ENCODE data around the gene RECQL5. TPM values are rescaled to one million over a fixed set of nuclear protein-coding genes. Genes with fewer than 3 reads are reported as not detected.
"Not testable (repeated sequence)": the region's sequence is repeated elsewhere in the genome, so short reads cannot be mapped to it uniquely, and the experiment has no call there.

The RECQL5 gene
- polyA plus RNA-seq, 1 donor (not counting 4 experiments of a cell fraction or from before 2014, with no cell fraction given): 11.9 TPM

DNA sequence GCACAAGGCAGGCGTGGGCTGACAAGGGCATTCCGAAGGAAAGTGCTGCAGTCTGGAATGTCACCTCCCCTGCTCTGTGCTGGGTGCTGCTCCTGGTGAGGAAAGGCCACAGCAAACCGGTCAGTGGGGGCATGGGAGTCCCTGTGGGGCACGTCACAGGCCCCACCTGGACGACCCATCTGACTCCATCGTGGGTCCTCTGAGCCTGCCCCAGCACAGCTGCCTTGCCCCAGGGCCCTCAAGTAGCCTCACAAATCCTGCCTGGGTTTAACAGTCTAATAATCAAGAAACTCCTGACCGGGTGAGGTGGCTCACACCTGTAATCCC is 82.1 kb downstream of the RECQL5 start:
- Histone ChIP-seq H3K27ac (ENCODE audit: control insufficient read depth, insufficient read depth, low read length) (no peak overlapping the region), H3K4me3 (ENCODE audit: control insufficient read depth in 2 of 3, extremely low read depth in 1 of 3, insufficient read depth in 2 of 3, low read depth in 1 of 3, low read length in 3 of 3) (no peak overlapping the region), H4K20me1 (ENCODE audit: control insufficient read depth, extremely low read depth, insufficient read depth, low read length) (no peaks in the 10 kb centered on the region), H3K27me3 (ENCODE audit: control insufficient read depth, extremely low read depth, insufficient read depth, low read length) (peaks cover 25% of the 10 kb centered on the region), H3K9ac (ENCODE audit: control insufficient read depth, extremely low read depth, insufficient read depth, low read length) (no peak overlapping the region), H3K4me2 (ENCODE audit: control insufficient read depth, extremely low read depth, insufficient read depth, low read depth, low read length) (no peak overlapping the region), H3K9me3 (ENCODE audit: control insufficient read depth, low read depth, low read length) (no peaks in the 10 kb centered on the region), H2AFZ (ENCODE audit: control insufficient read depth, low read length) (no peak overlapping the region), H3K36me3 (ENCODE audit: control insufficient read depth in 2 of 2, extremely low read depth in 1 of 2, insufficient read depth in 2 of 2, low read length in 2 of 2) (no peaks in the 10 kb centered on the region), H3K9me1 (ENCODE audit: control insufficient read depth, extremely low read depth, insufficient read depth, low read length) (no peaks in the 10 kb centered on the region), H3K4me1 (ENCODE audit: control insufficient read depth, extremely low read depth, insufficient read depth, low read length) (no peaks in the 10 kb centered on the region), H3K79me2 (ENCODE audit: control insufficient read depth, insufficient read depth, low read length) (no peaks in the 10 kb centered on the region)
- DNase-seq (ENCODE audit: low read depth, low spot score) (no peak), FAIRE-seq (no peak)
- TF ChIP-seq EZH2 (IDR thresholded peaks at IDR 0.05; ENCODE audit: low read length): no peak
- TF ChIP-seq, protein P1, sequence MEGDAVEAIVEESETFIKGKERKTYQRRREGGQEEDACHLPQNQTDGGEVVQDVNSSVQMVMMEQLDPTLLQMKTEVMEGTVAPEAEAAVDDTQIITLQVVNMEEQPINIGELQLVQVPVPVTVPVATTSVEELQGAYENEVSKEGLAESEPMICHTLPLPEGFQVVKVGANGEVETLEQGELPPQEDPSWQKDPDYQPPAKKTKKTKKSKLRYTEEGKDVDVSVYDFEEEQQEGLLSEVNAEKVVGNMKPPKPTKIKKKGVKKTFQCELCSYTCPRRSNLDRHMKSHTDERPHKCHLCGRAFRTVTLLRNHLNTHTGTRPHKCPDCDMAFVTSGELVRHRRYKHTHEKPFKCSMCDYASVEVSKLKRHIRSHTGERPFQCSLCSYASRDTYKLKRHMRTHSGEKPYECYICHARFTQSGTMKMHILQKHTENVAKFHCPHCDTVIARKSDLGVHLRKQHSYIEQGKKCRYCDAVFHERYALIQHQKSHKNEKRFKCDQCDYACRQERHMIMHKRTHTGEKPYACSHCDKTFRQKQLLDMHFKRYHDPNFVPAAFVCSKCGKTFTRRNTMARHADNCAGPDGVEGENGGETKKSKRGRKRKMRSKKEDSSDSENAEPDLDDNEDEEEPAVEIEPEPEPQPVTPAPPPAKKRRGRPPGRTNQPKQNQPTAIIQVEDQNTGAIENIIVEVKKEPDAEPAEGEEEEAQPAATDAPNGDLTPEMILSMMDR (optimal IDR thresholded peaks at IDR 0.05 in 1 of 3, IDR thresholded peaks at IDR 0.05 in 1 of 3, conservative IDR thresholded peaks at IDR 0.05 in 1 of 3; ENCODE audit: extremely low read depth in 1 of 3, insufficient read depth in 2 of 3, low read length in 3 of 3): no peak
- dilution Hi-C loops (cut with MboI; ENCODE audit: extremely low pct_ligation_motif_present, low sequenced_read_pairs): no loop called here

DNA sequence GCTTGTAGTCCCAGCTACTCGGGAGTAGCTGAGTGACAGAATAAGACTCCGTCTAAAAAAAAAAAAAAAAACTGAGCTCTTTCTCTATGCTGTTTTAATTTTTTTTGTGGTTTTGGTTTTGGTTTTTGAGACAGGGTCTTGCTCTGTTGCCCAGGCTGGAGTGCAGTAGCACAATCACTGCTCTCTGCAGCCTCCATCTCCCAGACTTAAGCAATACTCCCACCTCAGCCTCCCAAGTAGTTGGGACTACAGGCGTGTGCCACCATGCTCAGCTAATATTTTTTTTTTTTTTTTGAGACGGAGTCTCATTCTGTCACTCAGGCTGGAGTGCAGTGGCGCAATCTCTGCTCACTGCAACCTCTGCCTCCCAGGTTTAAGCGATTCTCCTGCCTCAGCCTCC is 83.8 kb downstream of the RECQL5 start:
- H3K27me3 ChIP-seq (ENCODE audit: control insufficient read depth, extremely low read depth, insufficient read depth, low read length): peaks cover 18% of the 10 kb centered on the region
- H3K9me1 ChIP-seq (ENCODE audit: control insufficient read depth, extremely low read depth, insufficient read depth, low read length); H3K36me3 ChIP-seq (ENCODE audit: control insufficient read depth in 2 of 2, extremely low read depth in 1 of 2, insufficient read depth in 2 of 2, low read length in 2 of 2); H3K27ac ChIP-seq (ENCODE audit: control insufficient read depth, insufficient read depth, low read length); H3K9ac ChIP-seq (ENCODE audit: control insufficient read depth, extremely low read depth, insufficient read depth, low read length); H3K79me2 ChIP-seq (ENCODE audit: control insufficient read depth, insufficient read depth, low read length); H3K9me3 ChIP-seq (ENCODE audit: control insufficient read depth, low read depth, low read length); DNase-seq (ENCODE audit: low read depth, low spot score); H2AFZ ChIP-seq (ENCODE audit: control insufficient read depth, low read length); H4K20me1 ChIP-seq (ENCODE audit: control insufficient read depth, extremely low read depth, insufficient read depth, low read length); H3K4me3 ChIP-seq (ENCODE audit: control insufficient read depth in 2 of 3, extremely low read depth in 1 of 3, insufficient read depth in 2 of 3, low read depth in 1 of 3, low read length in 3 of 3); dilution Hi-C loops (cut with MboI; ENCODE audit: extremely low pct_ligation_motif_present, low sequenced_read_pairs); H3K4me2 ChIP-seq (ENCODE audit: control insufficient read depth, extremely low read depth, insufficient read depth, low read depth, low read length); FAIRE-seq; H3K4me1 ChIP-seq (ENCODE audit: control insufficient read depth, extremely low read depth, insufficient read depth, low read length): not testable (repeated sequence)

DNA sequence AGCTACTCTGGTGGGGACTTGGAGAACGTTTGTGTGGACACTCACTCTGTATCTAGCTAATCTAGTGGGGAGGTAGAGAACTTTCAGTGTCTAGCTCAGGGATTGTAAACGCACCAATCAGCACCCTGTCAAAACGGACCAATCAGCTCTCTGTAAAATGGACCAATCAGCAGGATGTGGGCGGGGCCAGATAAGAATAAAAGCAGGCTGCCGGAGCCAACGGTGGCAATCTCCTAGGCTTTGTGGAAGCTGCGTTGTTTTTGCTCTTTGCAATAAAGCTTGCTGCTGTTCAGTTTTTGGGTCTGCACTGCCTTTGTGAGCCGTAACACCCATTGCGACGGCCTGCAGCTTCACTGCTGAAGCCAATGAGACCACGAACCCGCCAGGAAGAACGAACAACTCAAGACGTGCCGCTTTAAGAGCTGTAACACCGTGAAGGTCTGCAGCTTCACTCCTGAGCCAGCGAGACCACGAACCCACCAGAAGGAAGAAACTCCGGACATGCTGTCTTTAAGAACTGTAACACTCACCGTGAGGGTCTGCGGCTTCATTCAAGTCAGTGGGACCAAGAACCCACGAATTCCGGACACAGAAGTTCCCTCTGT is 85.7 kb downstream of the RECQL5 start:
- H3K9me3 ChIP-seq (ENCODE audit: control insufficient read depth, low read depth, low read length); dilution Hi-C loops (cut with MboI; ENCODE audit: extremely low pct_ligation_motif_present, low sequenced_read_pairs); H3K4me2 ChIP-seq (ENCODE audit: control insufficient read depth, extremely low read depth, insufficient read depth, low read depth, low read length); H3K79me2 ChIP-seq (ENCODE audit: control insufficient read depth, insufficient read depth, low read length); H3K9me1 ChIP-seq (ENCODE audit: control insufficient read depth, extremely low read depth, insufficient read depth, low read length); FAIRE-seq; H3K4me3 ChIP-seq (ENCODE audit: control insufficient read depth in 2 of 3, extremely low read depth in 1 of 3, insufficient read depth in 2 of 3, low read depth in 1 of 3, low read length in 3 of 3); DNase-seq (ENCODE audit: low read depth, low spot score); H3K4me1 ChIP-seq (ENCODE audit: control insufficient read depth, extremely low read depth, insufficient read depth, low read length); H3K36me3 ChIP-seq (ENCODE audit: control insufficient read depth in 2 of 2, extremely low read depth in 1 of 2, insufficient read depth in 2 of 2, low read length in 2 of 2); H3K27ac ChIP-seq (ENCODE audit: control insufficient read depth, insufficient read depth, low read length); H2AFZ ChIP-seq (ENCODE audit: control insufficient read depth, low read length); H3K9ac ChIP-seq (ENCODE audit: control insufficient read depth, extremely low read depth, insufficient read depth, low read length); H4K20me1 ChIP-seq (ENCODE audit: control insufficient read depth, extremely low read depth, insufficient read depth, low read length); H3K27me3 ChIP-seq (ENCODE audit: control insufficient read depth, extremely low read depth, insufficient read depth, low read length): not testable (repeated sequence)

Other genes with a start within 250 kb of the RECQL5 start
- gene TMEM94, start 210.5 kb downstream of the RECQL5 start, polyA plus RNA-seq: 11.7 to 25.1 TPM (median 13.6 TPM) in 3 replicates
- 3.7 to 6.1 TPM (median 6.0 TPM) in 3 replicates for gene CASKIN2, start 151.6 kb downstream of the RECQL5 start, polyA plus RNA-seq
- gene TSEN54, start 150.6 kb downstream of the RECQL5 start, polyA plus RNA-seq: 18.4 to 29.7 TPM (median 24.1 TPM) in 3 replicates
- gene LLGL2, start 141.5 kb downstream of the RECQL5 start, polyA plus RNA-seq: 13.8 to 28.2 TPM (median 14.9 TPM) in 3 replicates
- 0.01 to 0.35 TPM (median 0.14 TPM) in 3 replicates for gene MYO15B, start 79.4 kb downstream of the RECQL5 start, polyA plus RNA-seq
- 0.15 to 0.59 TPM (median 0.24 TPM) in 3 replicates for gene SMIM5, start 33.7 kb downstream of the RECQL5 start, polyA plus RNA-seq
- gene SAP30BP, start 184 bp upstream of the RECQL5 start, polyA plus RNA-seq: 99.0 to 103 TPM (median 101 TPM) in 3 replicates
- 761 to 1,084 TPM (median 1,039 TPM) in 3 replicates for gene ITGB4, start 54.3 kb upstream of the RECQL5 start, polyA plus RNA-seq
- gene GALK1, start 98.0 kb upstream of the RECQL5 start, polyA plus RNA-seq: 1.1 to 5.2 TPM (median 1.3 TPM) in 3 replicates
- 10.4 to 13.0 TPM (median 10.9 TPM) in 3 replicates for gene UNK, start 117.7 kb upstream of the RECQL5 start, polyA plus RNA-seq
- 0.25 to 0.79 TPM (median 0.36 TPM) in 3 replicates for gene UNC13D, start 177.2 kb upstream of the RECQL5 start, polyA plus RNA-seq
- 17.0 to 41.4 TPM (median 23.3 TPM) in 3 replicates for gene WBP2, start 188.2 kb upstream of the RECQL5 start, polyA plus RNA-seq
- gene TRIM47, start 211.4 kb upstream of the RECQL5 start, polyA plus RNA-seq: 9.4 to 20.7 TPM (median 10.9 TPM) in 3 replicates
- 7.4 to 10.6 TPM (median 7.8 TPM) in 3 replicates for gene TRIM65, start 229.8 kb upstream of the RECQL5 start, polyA plus RNA-seq
- 25.2 to 33.8 TPM (median 30.0 TPM) in 3 replicates for gene MRPL38, start 237.7 kb upstream of the RECQL5 start, polyA plus RNA-seq